Measurements from ENCODE around the gene MIGA1.
A peak's percentile ranks its signal among the peaks of the same experiment; 100 is the strongest.
"Not testable (repeated sequence)": the region's sequence is repeated elsewhere in the genome, so short reads cannot be mapped to it uniquely, and the experiment has no call there.

The MIGA1 gene

GRCh38 chr1:77779529-77780281 is at the start of gene MIGA1:
MIGA1 (plus strand) TSS chr1:77779649; CDS start chr1:77783253, 3,604 bp downstream.
- no peaks in the 10 kb centered on the region for H3K27me3 Mint-ChIP-seq
- peak within 1 kb of the TSS; percentile 88 for H3K27ac Mint-ChIP-seq
- peak within 1 kb of the TSS; percentile 97 for H3K4me3 Mint-ChIP-seq
- H3K36me3 Mint-ChIP-seq (ENCODE audit: low read depth), result peaks cover 19% of the 10 kb centered on the region
- peaks cover 47% of the 10 kb centered on the region for H3K4me1 Mint-ChIP-seq (ENCODE audit: low read depth)
- H3K9me3 Mint-ChIP-seq, result no peaks in the 10 kb centered on the region

- Mint-ChIP-seq H3K27me3 (no peaks in the 10 kb centered on the region), H3K27ac (no peak overlapping the region)
Measured at GRCh38 chr1:77732090-77732489, 47.4 kb upstream of the MIGA1 start.

GRCh38 chr1:77739235-77739634 is 40.2 kb upstream of the MIGA1 start:
- Mint-ChIP-seq H3K4me3 (no peak overlapping the region), H3K9me3 (no peaks in the 10 kb centered on the region), H3K4me1 (ENCODE audit: low read depth) (peaks cover 4% of the 10 kb centered on the region), H3K27ac (no peak overlapping the region), H3K36me3 (ENCODE audit: low read depth) (peaks cover 28% of the 10 kb centered on the region), H3K27me3 (no peaks in the 10 kb centered on the region)

More at GRCh38 chr1:77732090-77732489, 47.4 kb upstream of the MIGA1 start:
- H3K36me3 Mint-ChIP-seq (ENCODE audit: low read depth), result peaks cover 42% of the 10 kb centered on the region
- no peaks in the 10 kb centered on the region for H3K9me3 Mint-ChIP-seq
- no peaks in the 10 kb centered on the region for H3K4me1 Mint-ChIP-seq (ENCODE audit: low read depth)
- no peak overlapping the region for H3K4me3 Mint-ChIP-seq

- Mint-ChIP-seq H3K27me3 (no peaks in the 10 kb centered on the region), H3K9me3 (no peaks in the 10 kb centered on the region), H3K4me1 (ENCODE audit: low read depth) (peaks cover 20% of the 10 kb centered on the region), H3K36me3 (ENCODE audit: low read depth) (peaks cover 29% of the 10 kb centered on the region), H3K27ac (no peak overlapping the region), H3K4me3 (no peak overlapping the region)
Measured at GRCh38 chr1:77741316-77741715, 38.1 kb upstream of the MIGA1 start.

GRCh38 chr1:77742011-77742555 is 37.4 kb upstream of the MIGA1 start:
- Mint-ChIP-seq H3K27ac (no peak overlapping the region), H3K4me1 (ENCODE audit: low read depth) (peaks cover 26% of the 10 kb centered on the region), H3K27me3 (no peaks in the 10 kb centered on the region), H3K4me3 (no peak overlapping the region), H3K36me3 (ENCODE audit: low read depth) (peaks cover 29% of the 10 kb centered on the region), H3K9me3 (no peaks in the 10 kb centered on the region)

GRCh38 chr1:77744576-77744975 is 34.9 kb upstream of the MIGA1 start:
- H3K27me3 Mint-ChIP-seq, result no peaks in the 10 kb centered on the region
- no peak overlapping the region for H3K27ac Mint-ChIP-seq
- H3K4me3 Mint-ChIP-seq, result no peak overlapping the region
- H3K9me3 Mint-ChIP-seq, result no peaks in the 10 kb centered on the region
- H3K36me3 Mint-ChIP-seq (ENCODE audit: low read depth), result peaks cover 15% of the 10 kb centered on the region
- peaks cover 43% of the 10 kb centered on the region for H3K4me1 Mint-ChIP-seq (ENCODE audit: low read depth)

GRCh38 chr1:77749489-77749888 is 30.0 kb upstream of the MIGA1 start:
- H3K36me3 Mint-ChIP-seq (ENCODE audit: low read depth); H3K9me3 Mint-ChIP-seq; H3K27me3 Mint-ChIP-seq; H3K27ac Mint-ChIP-seq; H3K4me3 Mint-ChIP-seq: not testable (repeated sequence)
- H3K4me1 Mint-ChIP-seq (ENCODE audit: low read depth), result peaks cover 54% of the 10 kb centered on the region

- Mint-ChIP-seq H3K27me3 (no peaks in the 10 kb centered on the region), H3K27ac (peak overlapping the region; percentile 3), H3K36me3 (ENCODE audit: low read depth) (no peaks in the 10 kb centered on the region), H3K4me1 (ENCODE audit: low read depth) (peaks cover 55% of the 10 kb centered on the region), H3K9me3 (no peaks in the 10 kb centered on the region), H3K4me3 (no peak overlapping the region)
Measured at GRCh38 chr1:77756052-77756754, 23.2 kb upstream of the MIGA1 start.

- Mint-ChIP-seq H3K4me1 (ENCODE audit: low read depth) (peaks cover 60% of the 10 kb centered on the region), H3K27me3 (no peaks in the 10 kb centered on the region), H3K36me3 (ENCODE audit: low read depth) (no peaks in the 10 kb centered on the region), H3K27ac (no peak overlapping the region), H3K4me3 (peak overlapping the region; percentile 55), H3K9me3 (no peaks in the 10 kb centered on the region)
Measured at GRCh38 chr1:77757066-77757584, 22.3 kb upstream of the MIGA1 start.

GRCh38 chr1:77757603-77758002 is 21.8 kb upstream of the MIGA1 start:
- Mint-ChIP-seq H3K9me3 (no peaks in the 10 kb centered on the region), H3K4me3 (peak overlapping the region; percentile 55), H3K27ac (peak overlapping the region; percentile 67), H3K4me1 (ENCODE audit: low read depth) (peaks cover 62% of the 10 kb centered on the region), H3K27me3 (no peaks in the 10 kb centered on the region), H3K36me3 (ENCODE audit: low read depth) (no peaks in the 10 kb centered on the region)

- H3K4me3 Mint-ChIP-seq, result peak within 1 kb of the TSS; percentile 96
- no peaks in the 10 kb centered on the region for H3K27me3 Mint-ChIP-seq
Measured at GRCh38 chr1:77759071-77760028, 20.1 kb upstream of the MIGA1 start, which contains the start of gene USP33. USP33 (minus strand) TSS chr1:77759852; CDS start chr1:77741697, 18,155 bp downstream.

GRCh38 chr1:77762072-77762476 is 17.4 kb upstream of the MIGA1 start:
- Mint-ChIP-seq H3K27ac (no peak overlapping the region), H3K27me3 (no peaks in the 10 kb centered on the region), H3K4me1 (ENCODE audit: low read depth) (peaks cover 33% of the 10 kb centered on the region), H3K36me3 (ENCODE audit: low read depth) (no peaks in the 10 kb centered on the region), H3K4me3 (no peak overlapping the region), H3K9me3 (no peaks in the 10 kb centered on the region)

More at GRCh38 chr1:77759071-77760028, 20.1 kb upstream of the MIGA1 start, which contains the start of gene USP33:
- Mint-ChIP-seq H3K36me3 (ENCODE audit: low read depth) (no peaks in the 10 kb centered on the region), H3K27ac (peak within 1 kb of the TSS; percentile 98), H3K4me1 (ENCODE audit: low read depth) (peaks cover 56% of the 10 kb centered on the region), H3K9me3 (no peaks in the 10 kb centered on the region)

GRCh38 chr1:77768006-77768405 is 11.4 kb upstream of the MIGA1 start:
- Mint-ChIP-seq H3K36me3 (ENCODE audit: low read depth) (no peaks in the 10 kb centered on the region), H3K27ac (no peak overlapping the region), H3K4me1 (ENCODE audit: low read depth) (peaks cover 5% of the 10 kb centered on the region)

GRCh38 chr1:77776007-77776700 is 3.3 kb upstream of the MIGA1 start:
- H3K4me3 Mint-ChIP-seq, result no peak overlapping the region
- H3K4me1 Mint-ChIP-seq (ENCODE audit: low read depth), result peaks cover 21% of the 10 kb centered on the region
- H3K9me3 Mint-ChIP-seq, result no peaks in the 10 kb centered on the region
- H3K27ac Mint-ChIP-seq, result no peak overlapping the region
- no peaks in the 10 kb centered on the region for H3K27me3 Mint-ChIP-seq
- no peaks in the 10 kb centered on the region for H3K36me3 Mint-ChIP-seq (ENCODE audit: low read depth)

More at GRCh38 chr1:77768006-77768405, 11.4 kb upstream of the MIGA1 start:
- Mint-ChIP-seq H3K27me3 (no peaks in the 10 kb centered on the region), H3K9me3 (no peaks in the 10 kb centered on the region), H3K4me3 (no peak overlapping the region)

Data from stimulated activated naive CD8-positive, alpha-beta T cell treated with anti-CD3 and anti-CD28 coated beads, Interleukin-15, Interleukin-2, amounts not matched to agents 100 ng/mL and 50 ng/mL, for 24 hours (primary cell).